ENCODE measurements around the gene FAM174B. TPM values are rescaled to one million over a fixed set of nuclear protein-coding genes. Genes with fewer than 3 reads are reported as not detected.

FAM174B gene
- total RNA-seq, 1 donor from 2014 or later: 0.91 TPM

- CTCF ChIA-PET: no interaction called here
- intact Hi-C loops (cut with micrococcal nuclease): no loop called here
- TF ChIP-seq, protein P1, sequence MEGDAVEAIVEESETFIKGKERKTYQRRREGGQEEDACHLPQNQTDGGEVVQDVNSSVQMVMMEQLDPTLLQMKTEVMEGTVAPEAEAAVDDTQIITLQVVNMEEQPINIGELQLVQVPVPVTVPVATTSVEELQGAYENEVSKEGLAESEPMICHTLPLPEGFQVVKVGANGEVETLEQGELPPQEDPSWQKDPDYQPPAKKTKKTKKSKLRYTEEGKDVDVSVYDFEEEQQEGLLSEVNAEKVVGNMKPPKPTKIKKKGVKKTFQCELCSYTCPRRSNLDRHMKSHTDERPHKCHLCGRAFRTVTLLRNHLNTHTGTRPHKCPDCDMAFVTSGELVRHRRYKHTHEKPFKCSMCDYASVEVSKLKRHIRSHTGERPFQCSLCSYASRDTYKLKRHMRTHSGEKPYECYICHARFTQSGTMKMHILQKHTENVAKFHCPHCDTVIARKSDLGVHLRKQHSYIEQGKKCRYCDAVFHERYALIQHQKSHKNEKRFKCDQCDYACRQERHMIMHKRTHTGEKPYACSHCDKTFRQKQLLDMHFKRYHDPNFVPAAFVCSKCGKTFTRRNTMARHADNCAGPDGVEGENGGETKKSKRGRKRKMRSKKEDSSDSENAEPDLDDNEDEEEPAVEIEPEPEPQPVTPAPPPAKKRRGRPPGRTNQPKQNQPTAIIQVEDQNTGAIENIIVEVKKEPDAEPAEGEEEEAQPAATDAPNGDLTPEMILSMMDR (IDR thresholded peaks at IDR 0.05): no peak
- no peak overlapping the region for H3K4me3 Mint-ChIP-seq
- ATAC-seq (ENCODE audit: low read depth) (no peak), DNase-seq (no peak)
- H3K27me3 Mint-ChIP-seq: peaks cover 44% of the 10 kb centered on the region
- H3K4me1 Mint-ChIP-seq: peaks cover 7% of the 10 kb centered on the region
- H3K27ac Mint-ChIP-seq: no peak overlapping the region
- no peaks in the 10 kb centered on the region for H3K9me3 Mint-ChIP-seq
- POLR2A ChIA-PET: no interaction called here
- H3K36me3 Mint-ChIP-seq (ENCODE audit: low read depth): no peaks in the 10 kb centered on the region
These were observed 4.6 kb downstream of the FAM174B start for GRCh38 chr15:92650966-92651365.

GRCh38 chr15:92650256-92650655 lies 5.3 kb downstream of the FAM174B start:
- ChIA-PET POLR2A (no interaction called here), CTCF (no interaction called here)
- ATAC-seq (ENCODE audit: low read depth) (no peak), DNase-seq (no peak)
- TF ChIP-seq, protein P1 (IDR thresholded peaks at IDR 0.05): no peak
- H3K27me3 Mint-ChIP-seq: peaks cover 43% of the 10 kb centered on the region
- intact Hi-C loops (cut with micrococcal nuclease): no loop called here
- H3K9me3 Mint-ChIP-seq: no peaks in the 10 kb centered on the region
- no peak overlapping the region for H3K4me3 Mint-ChIP-seq
- H3K36me3 Mint-ChIP-seq (ENCODE audit: low read depth): no peaks in the 10 kb centered on the region
- no peak overlapping the region for H3K27ac Mint-ChIP-seq
- H3K4me1 Mint-ChIP-seq: peaks cover 5% of the 10 kb centered on the region

GRCh38 chr15:92648190-92648875 lies 7.2 kb downstream of the FAM174B start:
- Mint-ChIP-seq H3K4me1 (no peaks in the 10 kb centered on the region), H3K9me3 (no peaks in the 10 kb centered on the region), H3K27me3 (peaks cover 31% of the 10 kb centered on the region), H3K4me3 (no peak overlapping the region), H3K36me3 (ENCODE audit: low read depth) (no peaks in the 10 kb centered on the region), H3K27ac (no peak overlapping the region)
- TF ChIP-seq, protein P1 (IDR thresholded peaks at IDR 0.05): no peak
- ChIA-PET POLR2A (no interaction called here), CTCF (no interaction called here)
- DNase-seq: no peak
- intact Hi-C loops (cut with micrococcal nuclease): no loop called here
- no peak for ATAC-seq (ENCODE audit: low read depth)

DNA sequence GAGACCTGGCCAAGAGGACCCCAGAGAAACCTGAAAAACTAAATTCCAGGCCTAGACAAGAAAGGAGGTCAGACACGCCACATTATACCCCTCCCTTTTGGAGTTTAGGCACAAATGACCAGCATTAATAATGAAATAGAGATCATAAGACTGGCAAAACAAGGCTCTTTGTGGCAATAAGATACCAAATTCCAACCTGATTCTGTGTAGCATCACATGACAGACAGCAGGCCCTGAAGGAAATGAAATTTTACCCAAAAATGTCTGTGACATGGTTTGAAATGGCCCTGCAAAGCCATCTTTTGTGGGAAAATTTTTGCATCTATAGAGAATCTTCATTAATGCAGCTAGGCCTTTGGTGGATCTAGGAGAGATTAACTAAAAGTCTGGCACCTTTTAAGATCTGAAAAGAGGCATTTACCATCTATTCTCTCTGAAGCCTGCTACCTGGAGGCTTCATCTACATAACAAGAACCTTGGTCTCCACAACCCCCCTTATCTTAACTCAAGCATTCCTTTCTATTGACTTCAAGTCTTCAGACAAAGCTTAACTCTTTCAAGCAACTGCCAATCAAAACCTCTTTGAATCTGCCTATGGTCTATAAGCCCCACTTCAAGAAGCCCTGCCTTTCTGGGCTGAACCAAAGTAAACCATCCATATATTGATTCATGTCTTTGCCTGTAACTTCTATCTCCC lies 8.0 kb downstream of the FAM174B start:
- TF ChIP-seq, protein P1 (IDR thresholded peaks at IDR 0.05): no peak
- Mint-ChIP-seq H3K36me3 (ENCODE audit: low read depth) (no peaks in the 10 kb centered on the region), H3K4me3 (no peak overlapping the region), H3K27me3 (peaks cover 24% of the 10 kb centered on the region), H3K27ac (no peak overlapping the region), H3K4me1 (no peaks in the 10 kb centered on the region), H3K9me3 (no peaks in the 10 kb centered on the region)
- POLR2A ChIA-PET: no interaction called here
- ATAC-seq (ENCODE audit: low read depth): no peak
- no peak for DNase-seq
- intact Hi-C loops (cut with micrococcal nuclease): no loop called here
- CTCF ChIA-PET: no interaction called here

DNA sequence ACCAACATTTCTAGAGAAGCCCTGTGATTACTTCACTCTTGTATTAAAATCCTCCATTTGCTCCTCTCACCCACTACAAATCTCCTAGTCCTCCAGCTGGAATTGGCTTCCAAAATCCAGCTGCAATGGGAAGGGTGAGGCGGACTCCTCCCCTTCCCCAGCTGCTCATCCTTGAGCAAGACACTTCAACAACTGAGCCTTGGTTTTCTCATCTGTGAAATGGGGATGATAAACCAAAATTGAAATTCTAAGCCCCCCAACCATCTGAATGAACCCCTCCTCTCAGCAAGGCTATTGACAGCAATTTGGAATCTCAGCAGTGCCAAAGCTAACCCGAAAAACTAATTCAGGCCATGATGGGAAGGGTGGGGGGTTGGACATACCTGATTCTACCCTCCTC lies 9.4 kb downstream of the FAM174B start:
- Mint-ChIP-seq H3K27ac (no peak overlapping the region), H3K4me1 (no peaks in the 10 kb centered on the region), H3K4me3 (no peak overlapping the region), H3K36me3 (ENCODE audit: low read depth) (no peaks in the 10 kb centered on the region), H3K9me3 (peaks cover 1% of the 10 kb centered on the region), H3K27me3 (peaks cover 15% of the 10 kb centered on the region)
- DNase-seq (no peak), ATAC-seq (ENCODE audit: low read depth) (no peak)
- ChIA-PET POLR2A (no interaction called here), CTCF (no interaction called here)
- TF ChIP-seq, protein P1 (IDR thresholded peaks at IDR 0.05): no peak
- intact Hi-C loops (cut with micrococcal nuclease): no loop called here

Measured in activated B cell treated with CpG ODN at 0.5 μM for 24 hours (primary cell).